Pons (tissue), 1 donor: ENCODE results near the gene BIK.

ENCODE experiments used
- DNase-seq: peaks from one replicate; pipeline ENCODE4 v3.0.0-alpha.2; 2016; ENCODE audit warnings: low spot score

BIK gene

GRCh38 chr22:43162412-43163150, 52.0 kb downstream of the BIK start:
- DNase-seq: no peak

DNA sequence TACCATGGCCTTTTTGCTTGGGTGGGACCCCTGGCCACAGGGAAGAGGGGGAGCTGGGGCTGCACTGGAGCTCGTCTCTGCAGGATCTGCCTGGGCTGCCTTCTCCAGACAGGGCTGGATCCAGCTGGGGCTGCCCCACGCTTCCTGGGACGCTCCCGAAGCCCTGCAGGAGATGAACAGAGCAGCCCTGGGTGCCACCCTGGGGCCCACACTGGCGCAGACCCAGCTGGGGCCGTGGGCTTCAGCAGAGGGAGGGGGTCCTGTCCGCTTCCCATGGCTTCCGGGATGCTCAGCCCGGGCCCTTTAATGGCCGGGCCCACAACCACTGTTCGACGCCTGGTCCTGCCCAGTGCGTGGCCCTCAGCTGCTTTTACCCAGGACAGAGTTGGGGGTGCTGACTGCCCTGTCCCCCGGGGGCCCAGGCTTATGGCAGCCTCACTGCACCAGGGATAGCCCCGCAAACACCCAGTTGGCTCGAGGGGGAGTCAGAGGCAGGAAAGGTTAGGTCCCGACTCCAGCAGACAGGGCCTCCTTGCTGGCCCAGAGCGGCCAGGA, 52.8 kb downstream of the BIK start:
- DNase-seq: no peak

DNA sequence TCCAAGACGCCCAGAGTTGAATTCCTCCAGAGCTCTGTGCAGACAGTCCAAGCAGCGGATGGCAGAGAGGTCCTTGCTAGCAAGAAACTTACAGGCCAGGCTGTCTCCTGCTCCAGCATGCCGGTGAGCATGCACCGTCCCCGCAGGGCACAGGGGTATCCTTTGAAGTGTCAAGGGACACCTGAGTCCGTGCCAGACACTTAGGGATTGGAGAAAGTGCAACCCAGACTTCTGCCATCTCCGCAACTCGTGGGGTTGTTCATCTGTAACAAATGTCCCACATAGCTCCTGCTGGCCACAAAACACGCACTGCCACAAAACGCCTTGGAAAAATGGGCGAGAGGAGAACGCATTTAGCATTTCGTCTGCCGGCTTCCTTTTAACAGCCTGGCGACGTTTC, 54.1 kb downstream of the BIK start:
- no peak for DNase-seq

DNA sequence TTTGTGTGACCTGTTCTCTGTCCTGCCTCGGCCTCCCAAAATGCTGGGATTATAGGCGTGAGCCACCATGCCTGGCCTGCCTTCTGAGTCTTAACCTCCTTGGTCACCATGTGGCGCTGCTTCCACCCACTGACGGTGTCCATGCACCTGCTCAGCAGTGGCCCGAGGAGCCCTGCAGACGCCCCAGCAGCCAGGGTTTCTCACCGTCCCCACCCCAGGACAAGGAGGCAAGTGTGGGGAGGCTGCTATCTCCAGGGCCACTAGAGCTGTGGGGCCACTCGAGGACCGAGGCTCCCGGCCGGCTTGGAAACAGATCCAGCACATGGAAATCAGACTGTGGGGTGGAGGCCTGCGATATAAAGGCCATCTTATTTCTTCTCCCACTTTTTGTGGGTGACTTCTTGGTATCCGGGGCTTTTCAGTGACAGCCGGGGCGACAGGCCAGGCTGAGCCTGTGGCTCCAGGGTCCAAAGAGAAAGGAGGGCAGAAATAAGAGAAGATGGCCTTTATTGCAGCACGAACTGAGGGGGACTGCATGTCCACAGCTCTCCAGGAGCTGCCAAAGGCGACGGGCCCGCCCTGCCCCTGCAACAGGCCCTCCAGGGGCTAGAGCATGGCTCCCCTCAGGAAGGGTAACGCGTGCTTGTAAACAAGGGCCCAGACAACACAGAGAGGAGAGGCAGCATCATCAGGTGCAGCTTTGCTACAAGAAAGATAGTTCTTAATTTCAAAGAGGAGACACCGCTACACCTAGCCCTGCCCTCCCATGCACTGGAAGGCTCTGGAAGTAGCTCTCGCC, 55.8 kb downstream of the BIK start:
- DNase-seq: no peak

GRCh38 chr22:43167001-43167589, 56.5 kb downstream of the BIK start:
- DNase-seq: no peak

DNA sequence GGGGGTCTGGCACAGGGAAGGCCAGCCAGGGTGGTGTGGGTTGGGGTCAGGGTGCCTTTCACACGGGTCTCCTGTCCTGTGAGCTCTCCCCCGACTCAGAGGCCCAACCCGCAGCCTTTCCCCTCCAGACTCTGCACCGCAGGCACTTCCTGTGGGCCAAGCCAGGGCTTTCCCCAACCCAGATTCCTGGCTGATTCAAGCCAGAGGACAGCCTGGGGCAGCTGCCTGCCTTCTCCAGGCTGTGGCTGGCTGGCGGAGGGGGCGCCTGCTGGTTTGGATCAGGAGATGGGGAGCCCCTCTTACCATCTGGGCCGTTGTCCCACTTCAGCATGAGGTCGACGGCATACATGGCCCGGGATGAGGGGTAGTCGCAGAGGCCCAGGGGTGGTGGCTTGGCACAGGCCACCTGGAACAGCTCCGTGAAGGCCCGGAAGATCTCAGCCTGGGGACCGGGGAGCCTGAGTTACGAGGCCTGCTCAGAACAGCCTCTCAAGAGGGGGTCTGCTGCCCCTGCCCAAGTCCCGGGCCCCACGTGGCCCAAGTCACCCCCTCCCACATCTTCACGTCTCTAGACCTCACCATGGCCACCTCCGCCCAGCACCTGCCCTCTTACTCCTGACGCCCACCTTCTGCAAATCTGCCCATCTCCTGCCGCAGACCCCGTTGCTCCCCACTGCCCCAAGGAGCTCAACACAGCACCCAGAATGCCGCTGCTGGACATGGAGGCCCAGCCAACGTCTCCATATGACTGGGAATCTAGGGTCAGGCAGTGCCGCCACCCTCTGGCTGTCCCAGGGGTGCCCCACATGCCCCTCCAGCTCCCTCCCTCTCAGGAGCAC, 58.1 kb downstream of the BIK start:
- DNase-seq: no peak

- no peak for DNase-seq
Measured at GRCh38 chr22:43169310-43170130, 59.0 kb downstream of the BIK start.

DNA sequence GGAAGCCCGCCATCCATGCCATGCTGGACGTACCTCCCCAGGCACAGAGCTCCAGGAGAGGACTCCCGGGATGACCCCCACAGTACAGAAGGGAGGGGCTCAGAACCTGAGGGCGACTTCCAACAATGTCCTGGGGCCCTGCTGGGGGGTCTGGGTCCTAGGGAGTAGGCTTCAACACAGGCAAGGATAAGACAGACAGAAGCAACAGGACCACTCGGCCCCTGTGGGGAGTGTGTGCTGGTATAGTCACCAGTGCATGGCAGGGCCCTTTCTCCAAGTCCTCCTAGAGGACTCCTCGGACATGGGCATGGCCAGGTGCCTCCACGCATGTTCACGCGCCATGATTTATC, 59.6 kb downstream of the BIK start:
- DNase-seq: no peak

- no peak for DNase-seq
Measured at GRCh38 chr22:43171019-43171491, 60.5 kb downstream of the BIK start.

GRCh38 chr22:43171607-43172006, 61.1 kb downstream of the BIK start:
- DNase-seq: no peak

DNA sequence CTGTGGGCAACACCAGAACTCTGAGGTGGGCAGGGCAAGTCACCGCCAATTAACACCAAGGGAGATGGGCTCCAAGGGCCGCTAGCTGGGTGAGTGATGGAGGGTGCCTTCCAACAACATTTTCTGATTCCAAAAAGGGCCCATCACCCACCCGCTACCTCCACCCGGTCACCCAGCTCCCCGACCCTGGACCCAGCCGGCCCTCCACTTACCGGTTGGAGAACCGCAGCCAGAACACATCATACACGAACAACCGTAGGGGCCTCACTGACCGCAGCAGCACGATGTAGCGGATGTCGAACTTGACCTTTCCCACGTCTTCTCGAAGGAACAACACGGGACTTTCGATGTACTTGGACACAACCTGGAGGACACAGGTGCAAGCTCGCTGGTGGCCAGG, 61.6 kb downstream of the BIK start:
- no peak for DNase-seq

- DNase-seq: no peak
Measured at GRCh38 chr22:43173566-43173965, 63.0 kb downstream of the BIK start.

GRCh38 chr22:43173976-43174720, 63.6 kb downstream of the BIK start:
- no peak for DNase-seq

DNA sequence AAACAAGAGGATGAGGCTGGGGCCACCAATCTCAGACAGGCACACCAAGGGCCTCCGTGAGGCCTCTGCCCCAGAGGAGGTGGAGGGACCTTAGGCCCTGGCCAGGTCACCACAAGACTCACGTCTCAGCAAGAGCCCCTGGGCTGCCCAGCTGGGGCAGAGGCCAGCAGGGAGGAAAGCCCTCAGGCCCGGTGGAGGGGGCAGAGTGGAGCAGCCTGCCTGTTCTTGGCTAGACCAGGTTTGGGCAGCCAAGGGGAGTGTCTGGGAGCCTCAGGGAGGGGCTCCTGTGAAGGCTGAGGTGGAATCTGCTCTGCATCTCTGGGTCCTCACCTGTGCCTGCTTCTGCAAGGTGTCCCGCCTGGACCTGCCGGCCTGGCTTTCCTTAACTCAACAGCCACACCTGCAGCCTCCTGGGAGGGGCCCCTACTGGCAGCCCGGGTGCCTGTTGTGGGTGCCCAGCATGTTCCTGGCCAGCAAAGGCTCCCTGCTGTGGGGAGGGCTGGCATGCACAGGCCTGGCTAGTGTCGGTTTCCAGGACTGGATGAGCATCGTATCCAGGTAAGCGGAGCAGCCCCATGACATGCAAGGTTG, 64.5 kb downstream of the BIK start:
- no peak for DNase-seq

DNA sequence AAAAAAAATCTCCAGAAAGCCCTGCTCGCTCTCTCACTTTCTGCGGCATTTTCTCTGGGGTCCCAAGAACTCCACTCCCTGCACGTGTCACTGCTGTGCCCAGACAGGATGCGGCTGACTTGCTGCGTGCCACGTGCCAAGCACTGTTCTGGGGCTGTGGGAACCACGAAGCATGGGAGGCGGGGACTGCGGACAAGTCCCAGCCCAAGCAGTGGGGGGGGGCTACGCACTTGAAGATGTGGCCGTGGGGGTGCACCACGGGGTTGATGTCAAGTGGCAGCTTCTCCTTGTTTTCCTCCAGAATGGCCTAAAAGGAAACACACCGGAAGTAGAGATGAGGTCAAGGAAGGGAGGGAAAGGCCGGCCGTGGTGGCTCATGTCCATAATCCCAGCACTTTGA, 65.5 kb downstream of the BIK start:
- no peak for DNase-seq

GRCh38 chr22:43177479-43177878, 66.9 kb downstream of the BIK start:
- DNase-seq: no peak
